ENCODE results near the gene DNAJB12.
A peak's percentile ranks its signal among the peaks of the same experiment; 100 is the strongest.

The DNAJB12 gene

GRCh38 chr10:72319416-72320254, 35.1 kb downstream of the DNAJB12 start:
- TF ChIP-seq, protein P1, sequence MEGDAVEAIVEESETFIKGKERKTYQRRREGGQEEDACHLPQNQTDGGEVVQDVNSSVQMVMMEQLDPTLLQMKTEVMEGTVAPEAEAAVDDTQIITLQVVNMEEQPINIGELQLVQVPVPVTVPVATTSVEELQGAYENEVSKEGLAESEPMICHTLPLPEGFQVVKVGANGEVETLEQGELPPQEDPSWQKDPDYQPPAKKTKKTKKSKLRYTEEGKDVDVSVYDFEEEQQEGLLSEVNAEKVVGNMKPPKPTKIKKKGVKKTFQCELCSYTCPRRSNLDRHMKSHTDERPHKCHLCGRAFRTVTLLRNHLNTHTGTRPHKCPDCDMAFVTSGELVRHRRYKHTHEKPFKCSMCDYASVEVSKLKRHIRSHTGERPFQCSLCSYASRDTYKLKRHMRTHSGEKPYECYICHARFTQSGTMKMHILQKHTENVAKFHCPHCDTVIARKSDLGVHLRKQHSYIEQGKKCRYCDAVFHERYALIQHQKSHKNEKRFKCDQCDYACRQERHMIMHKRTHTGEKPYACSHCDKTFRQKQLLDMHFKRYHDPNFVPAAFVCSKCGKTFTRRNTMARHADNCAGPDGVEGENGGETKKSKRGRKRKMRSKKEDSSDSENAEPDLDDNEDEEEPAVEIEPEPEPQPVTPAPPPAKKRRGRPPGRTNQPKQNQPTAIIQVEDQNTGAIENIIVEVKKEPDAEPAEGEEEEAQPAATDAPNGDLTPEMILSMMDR (IDR thresholded peaks at IDR 0.05; ENCODE audit: insufficient read depth, low read depth, low read length, missing control alignments): peak; percentile 11
- DNase-seq (ENCODE audit: low read depth): peak; percentile 96
- peak overlapping the region; percentile 72 for H3K4me3 ChIP-seq (ENCODE audit: low read depth, low read length)

GRCh38 chr10:72318418-72319262, 36.1 kb downstream of the DNAJB12 start:
- H3K4me3 ChIP-seq (ENCODE audit: low read depth, low read length): peak overlapping the region; percentile 72
- TF ChIP-seq, protein P1 (IDR thresholded peaks at IDR 0.05; ENCODE audit: insufficient read depth, low read depth, low read length, missing control alignments): no peak
- DNase-seq (ENCODE audit: low read depth): no peak

- no peak for DNase-seq (ENCODE audit: low read depth)
- no peak overlapping the region for H3K4me3 ChIP-seq (ENCODE audit: low read depth, low read length)
- TF ChIP-seq, protein P1 (IDR thresholded peaks at IDR 0.05; ENCODE audit: insufficient read depth, low read depth, low read length, missing control alignments): no peak
Observed at GRCh38 chr10:72316748-72317435, 37.8 kb downstream of the DNAJB12 start.

- TF ChIP-seq, protein P1 (IDR thresholded peaks at IDR 0.05; ENCODE audit: insufficient read depth, low read depth, low read length, missing control alignments): no peak
- H3K4me3 ChIP-seq (ENCODE audit: low read depth, low read length): no peak overlapping the region
- no peak for DNase-seq (ENCODE audit: low read depth)
Observed at GRCh38 chr10:72316386-72316700, 38.4 kb downstream of the DNAJB12 start.

DNA sequence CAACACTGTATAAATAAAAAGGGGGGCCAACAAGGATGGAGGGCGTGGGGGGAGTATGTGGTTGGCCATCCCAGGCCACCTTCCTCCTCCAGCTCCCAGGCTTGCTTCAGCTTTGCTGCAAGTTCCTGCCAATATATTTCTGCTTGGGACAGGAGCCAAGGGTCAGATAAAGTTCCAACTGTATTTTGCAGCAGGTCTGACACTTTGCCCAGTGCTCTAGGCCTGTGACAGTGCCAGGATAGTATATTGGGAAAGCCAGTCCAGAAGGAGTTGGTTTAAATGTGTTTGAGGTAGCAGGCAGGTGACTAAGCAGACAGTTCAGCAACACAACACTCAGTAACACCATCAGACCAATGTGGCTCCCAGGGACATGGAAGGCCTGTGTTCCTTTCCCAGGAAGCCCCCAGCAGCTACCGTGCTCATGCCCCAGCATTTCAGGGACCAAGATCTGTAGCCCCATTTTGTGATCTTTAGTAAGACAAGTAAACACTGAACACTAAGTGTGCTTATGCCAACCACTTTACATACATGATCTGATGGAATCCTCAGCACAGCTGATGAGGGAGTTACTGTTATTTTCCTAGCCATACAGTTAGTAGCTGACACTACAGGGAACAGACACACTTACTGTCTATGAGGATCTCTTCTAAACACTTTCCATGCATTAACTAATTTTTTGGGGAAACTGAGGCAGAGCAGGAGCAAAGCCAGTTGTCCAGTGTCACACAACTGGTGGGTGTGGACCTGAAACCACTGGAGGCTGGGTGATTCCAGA, 38.9 kb downstream of the DNAJB12 start:
- H3K4me3 ChIP-seq (ENCODE audit: low read depth, low read length): no peak overlapping the region
- no peak for DNase-seq (ENCODE audit: low read depth)
- TF ChIP-seq, protein P1 (IDR thresholded peaks at IDR 0.05; ENCODE audit: insufficient read depth, low read depth, low read length, missing control alignments): no peak

DNA sequence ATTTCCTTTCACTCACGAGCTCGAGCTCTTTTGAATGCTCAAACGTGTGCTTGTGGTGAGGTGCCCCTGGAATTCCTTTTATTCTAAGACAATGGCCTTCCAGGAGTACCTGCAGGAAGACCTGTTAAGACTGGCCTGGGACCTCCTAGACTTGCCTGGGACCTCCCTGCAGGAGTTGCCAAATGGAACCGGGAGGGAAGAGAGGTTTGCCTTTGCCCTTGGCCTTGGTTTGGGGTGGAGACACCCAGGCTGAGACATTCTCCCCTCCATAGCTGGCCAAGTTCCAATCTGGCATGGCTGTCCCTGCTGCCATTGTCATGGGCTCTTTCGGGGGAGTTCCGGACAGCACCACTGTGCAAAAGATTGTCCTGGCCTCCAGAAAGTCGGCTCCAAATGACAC, 39.7 kb downstream of the DNAJB12 start:
- H3K4me3 ChIP-seq (ENCODE audit: low read depth, low read length): no peak overlapping the region
- no peak for DNase-seq (ENCODE audit: low read depth)
- TF ChIP-seq, protein P1 (IDR thresholded peaks at IDR 0.05; ENCODE audit: insufficient read depth, low read depth, low read length, missing control alignments): no peak

Measured in GM12865 (cell line).